Measurements from ENCODE around the gene GCK. TPM values are rescaled to one million over a fixed set of nuclear protein-coding genes. Genes with fewer than 3 reads are reported as not detected.

GCK gene
- total and polyA plus RNA-seq, 12 donors, result 0.09 to 2.1 (median 0.50) TPM; not detected in 3

DNA sequence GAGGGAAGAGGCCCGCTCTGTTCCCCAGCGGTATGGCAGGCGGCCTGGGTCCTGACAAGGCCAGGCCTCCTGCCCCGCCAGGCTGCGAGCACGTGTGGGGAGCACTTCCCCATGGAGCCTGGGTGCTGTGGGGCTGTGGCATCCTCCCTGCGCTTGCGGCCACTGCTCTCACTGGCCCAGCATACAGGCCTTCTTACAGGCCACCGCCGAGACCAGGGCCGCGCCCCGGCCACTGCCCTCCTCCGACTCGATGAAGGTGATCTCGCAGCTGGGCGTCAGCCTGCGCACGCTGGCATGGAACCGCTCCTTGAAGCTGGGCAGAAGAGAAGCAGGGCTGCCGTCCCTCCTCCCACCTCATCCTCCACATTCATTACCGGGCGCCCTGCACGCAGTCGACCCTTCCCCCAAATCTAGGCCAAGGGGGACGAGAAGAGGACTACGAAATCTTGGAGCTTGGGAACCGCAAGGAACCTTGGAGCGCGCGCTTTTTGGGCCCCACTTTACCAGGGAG, 44.2 kb downstream of the GCK start:
- DNase-seq, result peak in 2 of 7 donors; percentile 9 to 14
- intact Hi-C loops (cut with DNase I), result no loop called here
- no peak overlapping the region for H3K27ac ChIP-seq

GRCh38 chr7:44144426-44144967, 44.7 kb downstream of the GCK start:
- Histone ChIP-seq H3K36me3 (replicated peaks in 1 of 2) (no peaks in the 10 kb centered on the region), H3K27me3 (peaks cover 12% of the 10 kb centered on the region), H3K27ac (no peak overlapping the region), H3K9me3 (replicated peaks in 1 of 3) (no peaks in the 10 kb centered on the region), H3K4me3 (no peak overlapping the region), H3K4me1 (replicated peaks in 1 of 2) (peaks cover 8% of the 10 kb centered on the region in 2 donors)
- WGBS, 4 donors, result 90 to 97% (median 93%) methylated on average over 4 to 6 of the region's 6 CpGs
- peak in 2 of 7 donors; percentile 0 to 4 for DNase-seq
- TF ChIP-seq, protein P1, sequence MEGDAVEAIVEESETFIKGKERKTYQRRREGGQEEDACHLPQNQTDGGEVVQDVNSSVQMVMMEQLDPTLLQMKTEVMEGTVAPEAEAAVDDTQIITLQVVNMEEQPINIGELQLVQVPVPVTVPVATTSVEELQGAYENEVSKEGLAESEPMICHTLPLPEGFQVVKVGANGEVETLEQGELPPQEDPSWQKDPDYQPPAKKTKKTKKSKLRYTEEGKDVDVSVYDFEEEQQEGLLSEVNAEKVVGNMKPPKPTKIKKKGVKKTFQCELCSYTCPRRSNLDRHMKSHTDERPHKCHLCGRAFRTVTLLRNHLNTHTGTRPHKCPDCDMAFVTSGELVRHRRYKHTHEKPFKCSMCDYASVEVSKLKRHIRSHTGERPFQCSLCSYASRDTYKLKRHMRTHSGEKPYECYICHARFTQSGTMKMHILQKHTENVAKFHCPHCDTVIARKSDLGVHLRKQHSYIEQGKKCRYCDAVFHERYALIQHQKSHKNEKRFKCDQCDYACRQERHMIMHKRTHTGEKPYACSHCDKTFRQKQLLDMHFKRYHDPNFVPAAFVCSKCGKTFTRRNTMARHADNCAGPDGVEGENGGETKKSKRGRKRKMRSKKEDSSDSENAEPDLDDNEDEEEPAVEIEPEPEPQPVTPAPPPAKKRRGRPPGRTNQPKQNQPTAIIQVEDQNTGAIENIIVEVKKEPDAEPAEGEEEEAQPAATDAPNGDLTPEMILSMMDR (IDR thresholded peaks at IDR 0.05), result no peak
- TF ChIP-seq POLR2A (IDR thresholded peaks at IDR 0.05), result no peak
- intact Hi-C loops (cut with DNase I), result no loop called here

More for the DNA sequence above, 44.2 kb downstream of the GCK start:
- no peak for TF ChIP-seq POLR2A (IDR thresholded peaks at IDR 0.05)
- TF ChIP-seq, protein P1 (IDR thresholded peaks at IDR 0.05), result no peak
- 65 to 74% (median 69%) methylated on average over 18 to 31 of the region's 31 CpGs for WGBS, 4 donors
- no peaks in the 10 kb centered on the region for H3K9me3 ChIP-seq (replicated peaks in 1 of 3)
- H3K36me3 ChIP-seq (replicated peaks in 1 of 2), result no peaks in the 10 kb centered on the region
- peaks cover 8% of the 10 kb centered on the region in 2 donors for H3K4me1 ChIP-seq (replicated peaks in 1 of 2)
- H3K4me3 ChIP-seq, result peak overlapping the region in 1 of 4 donors; percentile 50
- peaks cover 12% of the 10 kb centered on the region for H3K27me3 ChIP-seq

DNA sequence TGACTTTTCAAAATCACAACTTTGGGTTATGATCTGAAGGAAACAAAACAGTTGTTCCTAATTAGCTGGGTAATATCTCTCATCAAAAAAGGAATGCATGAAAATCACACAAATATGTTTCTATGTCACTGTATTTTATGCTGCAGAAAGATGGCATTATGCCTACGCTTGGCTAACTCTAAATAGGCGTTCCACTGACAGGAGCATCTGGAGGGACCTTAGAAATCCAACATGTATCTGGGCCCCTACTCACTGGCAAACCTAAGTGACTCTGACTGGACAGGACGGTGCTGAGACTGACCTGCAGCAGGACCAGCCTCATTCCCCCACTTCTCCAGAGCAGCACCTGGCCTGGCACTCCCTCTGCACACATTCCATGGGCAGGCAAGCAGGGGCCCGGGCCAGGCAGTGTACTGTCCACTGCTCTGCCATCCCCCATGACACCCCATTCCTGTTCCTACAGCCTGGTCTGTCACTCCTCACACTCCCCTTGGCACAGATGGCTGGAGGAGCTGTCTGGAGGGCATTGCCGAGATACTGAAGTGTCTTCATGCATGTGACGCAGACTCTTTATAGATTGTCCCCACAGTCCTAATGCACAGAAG, 45.5 kb downstream of the GCK start:
- Histone ChIP-seq H3K27ac (no peak overlapping the region), H3K4me1 (replicated peaks in 1 of 2) (peaks cover 8% of the 10 kb centered on the region in 2 donors), H3K4me3 (no peak overlapping the region), H3K9me3 (replicated peaks in 1 of 3) (no peaks in the 10 kb centered on the region), H3K36me3 (replicated peaks in 1 of 2) (no peaks in the 10 kb centered on the region), H3K27me3 (peaks cover 12% of the 10 kb centered on the region)
- TF ChIP-seq POLR2A (IDR thresholded peaks at IDR 0.05), result no peak
- TF ChIP-seq, protein P1 (IDR thresholded peaks at IDR 0.05), result no peak
- 72 to 92% (median 86%) methylated on average over 5 to 6 of the region's 6 CpGs for WGBS, 4 donors
- peak in 2 of 7 donors; percentile 2 to 11 for DNase-seq
- intact Hi-C loops (cut with DNase I), result no loop called here

DNA sequence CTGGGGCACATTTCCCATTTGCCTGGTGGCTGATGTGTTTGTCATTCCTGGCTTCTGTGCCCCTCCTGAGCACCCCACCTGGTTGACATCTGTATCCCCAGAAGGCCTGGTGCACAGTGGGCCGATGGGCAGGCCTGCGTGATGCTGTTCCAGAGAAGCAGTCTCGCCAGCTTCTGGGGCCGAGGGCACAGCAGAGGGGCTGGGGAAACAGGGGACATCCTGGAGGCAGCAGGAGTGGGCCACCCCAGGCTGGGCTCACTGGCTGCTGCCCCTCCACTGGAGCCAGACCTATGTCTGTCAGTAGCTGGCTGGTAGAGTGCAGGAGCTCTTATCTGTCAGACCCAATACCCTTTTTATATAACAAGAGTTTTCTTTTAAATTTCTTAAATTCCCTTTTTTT, 47.2 kb downstream of the GCK start:
- no peaks in the 10 kb centered on the region for H3K36me3 ChIP-seq (replicated peaks in 1 of 2)
- H3K9me3 ChIP-seq (replicated peaks in 1 of 3), result no peaks in the 10 kb centered on the region
- TF ChIP-seq, protein P1 (IDR thresholded peaks at IDR 0.05), result no peak
- no peak for TF ChIP-seq POLR2A (IDR thresholded peaks at IDR 0.05)
- H3K4me1 ChIP-seq (replicated peaks in 1 of 2), result peaks cover 8% of the 10 kb centered on the region in 2 donors
- H3K27me3 ChIP-seq, result peaks cover 12% of the 10 kb centered on the region
- DNase-seq, result no peak
- intact Hi-C loops (cut with DNase I), result no loop called here
- no peak overlapping the region for H3K4me3 ChIP-seq
- no peak overlapping the region for H3K27ac ChIP-seq
- WGBS, 4 donors, result 90 to 95% (median 91%) methylated on average over 4 of the region's 4 CpGs; no CpG with 5 or more reads in 1 of the 4 donors

Measured in adrenal gland (tissue), 12 donors.